IMR-90 (cell line): ENCODE results near the gene CDH23. TPM values are rescaled to one million over a fixed set of nuclear protein-coding genes. Genes with fewer than 3 reads are reported as not detected.

Experiments used
- ATAC-seq: fragments of 200-7000 bp; cut with Tn5 transposase; 2 replicates; pipeline ENCODE4 v1.9.1; 2020; ENCODE audit warnings: low read depth, mild to moderate bottlenecking, moderate library complexity
- BruUV-seq: library from RNA; stranded (reverse); fragments of 400-500 nt; replicated peaks from 2 replicates; lab custom pipeline; 2021; lab: Mats Ljungman, UMichigan
- CTCF ChIA-PET: fragments of 300-600 bp; formaldehyde crosslinking; extraction: SDS; loops from one replicate; lab custom pipeline; 2021; ENCODE audit warnings: antibody characterized with exemption; lab: Yijun Ruan, JAX
- POLR2A ChIA-PET: fragments of 300-600 bp; sonication (Branson Sonifier 250); formaldehyde crosslinking; loops from one replicate; lab custom pipeline; 2022; ENCODE audit warnings: antibody characterized with exemption; ENCODE audit not compliant: unreplicated experiment; lab: Charles Lee
- DNase-seq: peaks from one replicate; pipeline ENCODE4 v3.0.0; 2013
- H2AFZ ChIP-seq: replicated peaks from 2 replicates; pipeline ENCODE3; 2013; ENCODE audit warnings: low read length, mild to moderate bottlenecking; ENCODE audit not compliant: poor library complexity
- H2AK5ac ChIP-seq: 2 replicates; pipeline ENCODE4 v1.6.1; 2013; ENCODE audit warnings: low read depth, low read length, inconsistent platforms
- H2AK9ac ChIP-seq: replicated peaks from 2 replicates; pipeline ENCODE3; 2013; ENCODE audit warnings: mild to moderate bottlenecking, low read depth, low read length, moderate library complexity; ENCODE audit not compliant: poor library complexity
- H2BK120ac ChIP-seq: 2 replicates; pipeline ENCODE4 v1.6.1; 2013; ENCODE audit warnings: low read depth, low read length, inconsistent platforms
- H2BK15ac ChIP-seq: 3 replicates; pipeline ENCODE4 v1.6.1; 2013; ENCODE audit warnings: low read depth, low read length, inconsistent platforms
- H2BK20ac ChIP-seq: 2 replicates; pipeline ENCODE4 v1.6.1; 2013; ENCODE audit warnings: low read depth, mild to moderate bottlenecking, inconsistent platforms, low read length, moderate library complexity
- H2BK5ac ChIP-seq: 2 replicates; pipeline ENCODE4 v1.6.1; 2013; ENCODE audit warnings: mild to moderate bottlenecking, low read depth, low read length, inconsistent platforms; ENCODE audit not compliant: poor library complexity, severe bottlenecking
- H3K14ac ChIP-seq: replicated peaks from 2 replicates; pipeline ENCODE4 v1.6.1; 2013; ENCODE audit warnings: low read depth, low read length, inconsistent platforms
- H3K18ac ChIP-seq: 2 replicates; pipeline ENCODE4 v1.6.1; 2013; ENCODE audit warnings: low read depth, low read length, control low read depth
- H3K23ac ChIP-seq: 2 replicates; pipeline ENCODE4 v1.6.1; 2013; ENCODE audit warnings: low read depth, low read length, inconsistent platforms
- H3K27ac ChIP-seq: 2 replicates; pipeline ENCODE4 v1.5.1; 2013; ENCODE audit warnings: mild to moderate bottlenecking, control low read depth, low read length; ENCODE audit not compliant: insufficient read depth
- H3K27me3 ChIP-seq: 2 replicates; pipeline ENCODE4 v1.6.1; 2013; ENCODE audit warnings: low read length; ENCODE audit not compliant: control insufficient read depth, insufficient read depth
- H3K36me3 ChIP-seq: 2 replicates; pipeline ENCODE4 v1.6.1; 2013; ENCODE audit warnings: low read length, mixed read lengths; ENCODE audit not compliant: control insufficient read depth, insufficient read depth
- H3K4ac ChIP-seq: 2 replicates; pipeline ENCODE4 v1.6.1; 2013; ENCODE audit warnings: low read depth, low read length, inconsistent platforms
- H3K4me1 ChIP-seq: 2 replicates; pipeline ENCODE4 v1.6.1; 2013; ENCODE audit warnings: low read length, mixed read lengths; ENCODE audit not compliant: control insufficient read depth, insufficient read depth
- H3K4me2 ChIP-seq: 2 replicates; pipeline ENCODE4 v1.6.1; 2013; ENCODE audit warnings: low read depth, mild to moderate bottlenecking, control low read depth, low read length, moderate library complexity
- H3K4me3 ChIP-seq: 2 replicates; pipeline ENCODE4 v1.5.1; 2013; ENCODE audit warnings: low read depth, mild to moderate bottlenecking, control low read depth, low read length, moderate library complexity; ENCODE audit not compliant: insufficient read depth
- H3K56ac ChIP-seq: 2 replicates; pipeline ENCODE4 v1.6.1; 2013; ENCODE audit warnings: low read length, inconsistent platforms; ENCODE audit not compliant: insufficient read depth; ENCODE audit errors: extremely low read depth
- H3K79me1 ChIP-seq, 2 experiments: 2 replicates each; pipeline ENCODE4 v1.6.1; 2013; ENCODE audit warnings: low read length in 2 of 2, inconsistent platforms in 1 of 2, low read depth in 1 of 2
- H3K9ac ChIP-seq: 2 replicates; pipeline ENCODE4 v1.6.1; 2013; ENCODE audit warnings: low read depth, low read length, control low read depth
- H3K9me1 ChIP-seq: 2 replicates; pipeline ENCODE4 v1.6.1; 2013; ENCODE audit warnings: low read length, inconsistent platforms; ENCODE audit not compliant: insufficient read depth
- H3K9me3 ChIP-seq: 2 replicates; pipeline ENCODE4 v1.6.1; 2013; ENCODE audit warnings: low read length; ENCODE audit not compliant: control insufficient read depth, insufficient read depth
- H4K20me1 ChIP-seq: 2 replicates; pipeline ENCODE4 v1.6.1; 2013; ENCODE audit warnings: low read length, inconsistent platforms; ENCODE audit not compliant: insufficient read depth
- H4K5ac ChIP-seq: 2 replicates; pipeline ENCODE4 v1.6.1; 2013; ENCODE audit warnings: mild to moderate bottlenecking, low read depth, low read length, control low read depth
- H4K8ac ChIP-seq, 2 experiments: 2 replicates each; pipeline ENCODE4 v1.6.1; 2013; ENCODE audit warnings: low read depth in 2 of 2, low read length in 2 of 2, control low read depth in 1 of 2, inconsistent platforms in 1 of 2
- H4K91ac ChIP-seq: 2 replicates; pipeline ENCODE4 v1.6.1; 2013; ENCODE audit warnings: low read depth, low read length, inconsistent platforms; ENCODE audit not compliant: insufficient read depth
- CHD1 ChIP-seq: IDR thresholded peaks from 2 replicates; pipeline ENCODE4 v1.6.1; 2012; ENCODE audit warnings: low read depth, low read length, improper control_type of control experiment
- FOS ChIP-seq: fragments of 150-350 bp; IDR thresholded peaks from 2 replicates; pipeline ENCODE4 v1.6.1; 2016; ENCODE audit warnings: low read depth, low read length
- SMC3 ChIP-seq: fragments of 150-350 bp; IDR thresholded peaks from 2 replicates; pipeline ENCODE4 v1.6.1; 2016; ENCODE audit warnings: low read depth, mild to moderate bottlenecking, antibody characterized with exemption, low read length, moderate library complexity
- WGBS, 2 experiments: methylation state at CpG; one replicate each; pipeline versions ENCODE4 v1.1.5 to v1.1.7; 2013; ENCODE audit warnings: missing lambda C conversion rate in 2 of 2; ENCODE audit not compliant: insufficient read length in 1 of 2; ENCODE audit errors: extremely low coverage in 2 of 2; 5-methylcytosine and 5-hydroxymethylcytosine counted together
- dilution Hi-C: fragments of 300-500 bp; cut with HindIII; formaldehyde crosslinking; loops from one replicate; pipeline ENCODE4 v1.14.3; 2018; ENCODE audit warnings: low sequenced_read_pairs; ENCODE audit not compliant: unreplicated experiment
- in situ Hi-C: fragments of 300-500 bp; cut with MboI; formaldehyde crosslinking; loops from 3 replicates; pipeline ENCODE4 v1.14.3; 2019; ENCODE audit warnings: low sequenced_read_pairs, inconsistent platforms, mixed read lengths
- intact Hi-C: fragments of 100-400 bp; cut with micrococcal nuclease; formaldehyde crosslinking; loops from 2 replicates; pipeline ENCODE4 v1.10.0; 2022
- polyA plus RNA-seq, 3 experiments: library from polyadenylated mRNA; depleted of rRNA; stranded (reverse); fragments of >200 nt; gene quantifications; 2 replicates each; pipeline ENCODE4 v1.2.3, GENCODE V29; 2012; ENCODE audit warnings: low replicate concordance in 1 of 3
- total RNA-seq: library from RNA; depleted of rRNA; stranded (reverse); fragments of >200 nt; gene quantifications from 2 replicates; pipeline ENCODE4 v1.2.3, GENCODE V29; 2012

The CDH23 gene
- total and polyA plus RNA-seq, 2 of the 4 experiments (the other 2 are of a cell fraction) = under 0.01 to 0.03 TPM

DNA sequence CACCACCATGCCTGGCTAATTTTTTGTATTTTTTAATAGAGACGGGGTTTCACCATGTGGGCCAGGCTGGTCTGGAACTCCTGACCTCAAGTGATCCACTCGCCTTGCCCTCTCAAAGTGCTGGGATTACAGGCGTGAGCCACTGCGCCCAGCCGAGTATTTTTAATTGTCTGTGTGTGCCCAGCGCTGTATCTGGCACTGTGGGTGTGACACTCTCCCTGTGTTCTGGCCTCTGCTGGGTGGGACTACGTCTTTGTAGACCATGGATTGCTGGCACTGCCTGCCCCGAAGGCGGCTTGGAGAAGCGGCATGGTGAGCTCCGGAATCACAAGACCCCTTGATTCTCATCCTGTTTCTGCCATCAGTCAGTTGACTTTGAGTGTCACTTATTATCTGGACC, 136.2 kb downstream of the CDH23 start:
- Histone ChIP-seq H3K14ac (no peak overlapping the region), H3K27me3 (peaks cover 23% of the 10 kb centered on the region; the same call in 1 of the 2 replicates), H2BK5ac (no peak overlapping the region), H4K8ac (no peak overlapping the region), H3K56ac (no peak overlapping the region), H3K36me3 (no peaks in the 10 kb centered on the region), H3K4me3 (no peak overlapping the region), H3K4me2 (no peak overlapping the region), H3K4ac (no peak overlapping the region), H3K79me1 (no peaks in the 10 kb centered on the region), H3K9me1 (no peaks in the 10 kb centered on the region; the same call in 1 of the 2 replicates), H3K23ac (no peak overlapping the region), H2BK20ac (no peak overlapping the region), H2BK15ac (no peak overlapping the region), H3K9ac (no peak overlapping the region), H2AK5ac (no peak overlapping the region), H2BK120ac (no peak overlapping the region), H3K27ac (no peak overlapping the region), H4K20me1 (no peaks in the 10 kb centered on the region; the same call in 1 of the 2 replicates), H4K5ac (no peak overlapping the region), H2AK9ac (no peak overlapping the region), H3K9me3 (no peaks in the 10 kb centered on the region), H4K91ac (no peak overlapping the region), H3K18ac (no peak overlapping the region), H2AFZ (no peak overlapping the region), H3K4me1 (no peaks in the 10 kb centered on the region)
- CTCF ChIA-PET = no interaction called here
- DNase-seq (no peak), ATAC-seq (no peak)
- POLR2A ChIA-PET = no interaction called here
- BruUV-seq = no TSS peak
- dilution Hi-C loops = no loop called here
- WGBS, 2 experiments = 68% methylated on average over 8 of the region's 11 CpGs; no CpG with 5 or more reads in 1 of the 2 experiments
- in situ Hi-C loops = no loop called here
- intact Hi-C loops = no loop called here
- no peak for TF ChIP-seq SMC3
- no peak for TF ChIP-seq FOS
- no peak for TF ChIP-seq CHD1
